ENCODE data around the gene ELFN2.
"Not testable (repeated sequence)": the region's sequence is repeated elsewhere in the genome, so short reads cannot be mapped to it uniquely, and the experiment has no call there.

The ELFN2 gene

GRCh38 chr22:37399457-37399856, 27.8 kb downstream of the ELFN2 start:
- not testable (repeated sequence) for H3K9ac ChIP-seq (ENCODE audit: low read length); H3K4ac ChIP-seq (ENCODE audit: low read depth, low read length); H3K14ac ChIP-seq (ENCODE audit: low read length); H3K27ac ChIP-seq (ENCODE audit: low read depth, low read length); H3K4me1 ChIP-seq (ENCODE audit: control insufficient read depth in 1 of 2, insufficient read depth in 2 of 2, low read length in 2 of 2); H3K79me2 ChIP-seq (ENCODE audit: control insufficient read depth, insufficient read depth, low read length, poor library complexity); H3K18ac ChIP-seq (ENCODE audit: low read length); DNase-seq; H2AK5ac ChIP-seq (ENCODE audit: low read length); H4K12ac ChIP-seq (ENCODE audit: low read depth, low read length); H4K8ac ChIP-seq (ENCODE audit: low read depth, low read length); H2BK12ac ChIP-seq (ENCODE audit: low read length); H3K23ac ChIP-seq (ENCODE audit: low read length); H2BK5ac ChIP-seq (ENCODE audit: low read depth, low read length, poor library complexity); H3K36me3 ChIP-seq (ENCODE audit: control insufficient read depth in 1 of 2, insufficient read depth in 2 of 2, low read length in 2 of 2); H3K9me3 ChIP-seq (ENCODE audit: insufficient read depth, low read depth, low read length); H3K27me3 ChIP-seq (ENCODE audit: insufficient read depth, low read length); H2BK120ac ChIP-seq (ENCODE audit: insufficient read depth, low read length, poor library complexity); H4K91ac ChIP-seq (ENCODE audit: low read depth, low read length); H3K4me2 ChIP-seq (ENCODE audit: low read length); H2AFZ ChIP-seq (ENCODE audit: insufficient read depth, low read length, poor library complexity); H3K4me3 ChIP-seq (ENCODE audit: low read depth, low read length); H3K79me1 ChIP-seq (ENCODE audit: low read length)
- no CpG with 5 or more reads among the region's 19 CpGs for WGBS (ENCODE audit: extremely low coverage, insufficient coverage, insufficient read length)

GRCh38 chr22:37397226-37397625, 30.1 kb downstream of the ELFN2 start:
- H2BK120ac ChIP-seq (ENCODE audit: insufficient read depth, low read length, poor library complexity): no peak overlapping the region
- H3K27me3 ChIP-seq (ENCODE audit: insufficient read depth, low read length): no peaks in the 10 kb centered on the region
- H3K18ac ChIP-seq (ENCODE audit: low read length): no peak overlapping the region
- no peak overlapping the region for H2AFZ ChIP-seq (ENCODE audit: insufficient read depth, low read length, poor library complexity)
- H2AK5ac ChIP-seq (ENCODE audit: low read length): no peak overlapping the region
- H3K4me2 ChIP-seq (ENCODE audit: low read length): no peak overlapping the region
- no peak overlapping the region for H3K27ac ChIP-seq (ENCODE audit: low read depth, low read length)
- H2BK5ac ChIP-seq (ENCODE audit: low read depth, low read length, poor library complexity): no peak overlapping the region
- no peaks in the 10 kb centered on the region for H3K4me1 ChIP-seq (ENCODE audit: control insufficient read depth in 1 of 2, insufficient read depth in 2 of 2, low read length in 2 of 2)
- no peaks in the 10 kb centered on the region for H3K36me3 ChIP-seq (ENCODE audit: control insufficient read depth in 1 of 2, insufficient read depth in 2 of 2, low read length in 2 of 2)
- no peak overlapping the region for H4K91ac ChIP-seq (ENCODE audit: low read depth, low read length)
- no peaks in the 10 kb centered on the region for H3K79me1 ChIP-seq (ENCODE audit: low read length)
- H3K9ac ChIP-seq (ENCODE audit: low read length): no peak overlapping the region
- H3K14ac ChIP-seq (ENCODE audit: low read length): no peak overlapping the region
- WGBS (ENCODE audit: extremely low coverage, insufficient coverage, insufficient read length): no CpG with 5 or more reads among the region's 10 CpGs
- H2BK12ac ChIP-seq (ENCODE audit: low read length): no peak overlapping the region
- H3K4ac ChIP-seq (ENCODE audit: low read depth, low read length): no peak overlapping the region
- H3K4me3 ChIP-seq (ENCODE audit: low read depth, low read length): no peak overlapping the region
- H3K79me2 ChIP-seq (ENCODE audit: control insufficient read depth, insufficient read depth, low read length, poor library complexity): no peaks in the 10 kb centered on the region
- no peak for DNase-seq
- no peak overlapping the region for H4K12ac ChIP-seq (ENCODE audit: low read depth, low read length)
- no peak overlapping the region for H4K8ac ChIP-seq (ENCODE audit: low read depth, low read length)
- H3K9me3 ChIP-seq (ENCODE audit: insufficient read depth, low read depth, low read length): peaks cover 2% of the 10 kb centered on the region
- no peak overlapping the region for H3K23ac ChIP-seq (ENCODE audit: low read length)

- Histone ChIP-seq H3K14ac (ENCODE audit: low read length) (no peak overlapping the region), H2BK12ac (ENCODE audit: low read length) (no peak overlapping the region), H3K79me1 (ENCODE audit: low read length) (no peaks in the 10 kb centered on the region), H2BK5ac (ENCODE audit: low read depth, low read length, poor library complexity) (no peak overlapping the region), H3K4ac (ENCODE audit: low read depth, low read length) (no peak overlapping the region), H3K27me3 (ENCODE audit: insufficient read depth, low read length) (no peaks in the 10 kb centered on the region), H3K9ac (ENCODE audit: low read length) (no peak overlapping the region), H3K27ac (ENCODE audit: low read depth, low read length) (no peak overlapping the region), H2AK5ac (ENCODE audit: low read length) (no peak overlapping the region), H2AFZ (ENCODE audit: insufficient read depth, low read length, poor library complexity) (no peak overlapping the region), H3K36me3 (ENCODE audit: control insufficient read depth in 1 of 2, insufficient read depth in 2 of 2, low read length in 2 of 2) (no peaks in the 10 kb centered on the region), H3K23ac (ENCODE audit: low read length) (no peak overlapping the region), H4K12ac (ENCODE audit: low read depth, low read length) (no peak overlapping the region), H3K79me2 (ENCODE audit: control insufficient read depth, insufficient read depth, low read length, poor library complexity) (no peaks in the 10 kb centered on the region), H3K9me3 (ENCODE audit: insufficient read depth, low read depth, low read length) (peaks cover 2% of the 10 kb centered on the region), H3K4me2 (ENCODE audit: low read length) (no peak overlapping the region), H3K18ac (ENCODE audit: low read length) (no peak overlapping the region), H3K4me1 (ENCODE audit: control insufficient read depth in 1 of 2, insufficient read depth in 2 of 2, low read length in 2 of 2) (no peaks in the 10 kb centered on the region), H4K91ac (ENCODE audit: low read depth, low read length) (no peak overlapping the region), H2BK120ac (ENCODE audit: insufficient read depth, low read length, poor library complexity) (no peak overlapping the region), H3K4me3 (ENCODE audit: low read depth, low read length) (no peak overlapping the region), H4K8ac (ENCODE audit: low read depth, low read length) (no peak overlapping the region)
- no CpG with 5 or more reads among the region's 11 CpGs for WGBS (ENCODE audit: extremely low coverage, insufficient coverage, insufficient read length)
- DNase-seq: no peak
These were observed 30.7 kb downstream of the ELFN2 start for GRCh38 chr22:37396488-37397084.

GRCh38 chr22:37394341-37394740, 32.9 kb downstream of the ELFN2 start:
- Histone ChIP-seq H3K4ac (ENCODE audit: low read depth, low read length) (no peak overlapping the region), H2BK120ac (ENCODE audit: insufficient read depth, low read length, poor library complexity) (no peak overlapping the region), H2BK12ac (ENCODE audit: low read length) (no peak overlapping the region), H2AFZ (ENCODE audit: insufficient read depth, low read length, poor library complexity) (no peak overlapping the region), H4K8ac (ENCODE audit: low read depth, low read length) (no peak overlapping the region), H3K9ac (ENCODE audit: low read length) (no peak overlapping the region), H2BK5ac (ENCODE audit: low read depth, low read length, poor library complexity) (no peak overlapping the region), H3K4me1 (ENCODE audit: control insufficient read depth in 1 of 2, insufficient read depth in 2 of 2, low read length in 2 of 2) (no peaks in the 10 kb centered on the region), H3K27me3 (ENCODE audit: insufficient read depth, low read length) (no peaks in the 10 kb centered on the region), H3K9me3 (ENCODE audit: insufficient read depth, low read depth, low read length) (peaks cover 2% of the 10 kb centered on the region), H3K18ac (ENCODE audit: low read length) (no peak overlapping the region), H4K12ac (ENCODE audit: low read depth, low read length) (no peak overlapping the region), H3K23ac (ENCODE audit: low read length) (no peak overlapping the region), H3K27ac (ENCODE audit: low read depth, low read length) (no peak overlapping the region), H4K91ac (ENCODE audit: low read depth, low read length) (no peak overlapping the region), H3K36me3 (ENCODE audit: control insufficient read depth in 1 of 2, insufficient read depth in 2 of 2, low read length in 2 of 2) (no peaks in the 10 kb centered on the region), H3K4me2 (ENCODE audit: low read length) (no peak overlapping the region), H3K14ac (ENCODE audit: low read length) (no peak overlapping the region), H3K79me2 (ENCODE audit: control insufficient read depth, insufficient read depth, low read length, poor library complexity) (no peaks in the 10 kb centered on the region), H2AK5ac (ENCODE audit: low read length) (no peak overlapping the region), H3K4me3 (ENCODE audit: low read depth, low read length) (no peak overlapping the region), H3K79me1 (ENCODE audit: low read length) (no peaks in the 10 kb centered on the region)
- peak in 1 of 2 donors; percentile 42 for DNase-seq
- no CpG with 5 or more reads among the region's 20 CpGs for WGBS (ENCODE audit: extremely low coverage, insufficient coverage, insufficient read length)

Data from trophoblast cell (in vitro differentiated cells and primary cell).